Breast epithelium (tissue), 3 donors: ENCODE data around the gene XPO1.

Experiments used
- CTCF ChIP-seq, 3 donors: fragments of 450-650 bp; IDR thresholded peaks; one replicate each; pipeline ENCODE4 v1.5.1; 2016 to 2017; ENCODE audit warnings: antibody characterized with exemption in 3 of 3, mild to moderate bottlenecking in 3 of 3, moderate library complexity in 3 of 3
- POLR2AphosphoS5 ChIP-seq, 3 donors: sonication (generic); formaldehyde crosslinking; IDR thresholded peaks; one replicate each; pipeline ENCODE4 v1.6.1; 2017; ENCODE audit warnings: antibody characterized with exemption in 3 of 3

GRCh38 chr2:61456070-61456745 lies 81.9 kb downstream of the XPO1 start:
- no peak for TF ChIP-seq POLR2AphosphoS5 (IDR thresholded peaks at IDR 0.05)
- no peak for TF ChIP-seq CTCF (IDR thresholded peaks at IDR 0.05)
